ENCODE results near the gene GCLM. TPM values are rescaled to one million over a fixed set of nuclear protein-coding genes. Genes with fewer than 3 reads are reported as not detected.

GCLM gene
- total and polyA plus RNA-seq, 2 of the 4 experiments (the other 2 are of a cell fraction) = 15.5 to 20.1 TPM

DNA sequence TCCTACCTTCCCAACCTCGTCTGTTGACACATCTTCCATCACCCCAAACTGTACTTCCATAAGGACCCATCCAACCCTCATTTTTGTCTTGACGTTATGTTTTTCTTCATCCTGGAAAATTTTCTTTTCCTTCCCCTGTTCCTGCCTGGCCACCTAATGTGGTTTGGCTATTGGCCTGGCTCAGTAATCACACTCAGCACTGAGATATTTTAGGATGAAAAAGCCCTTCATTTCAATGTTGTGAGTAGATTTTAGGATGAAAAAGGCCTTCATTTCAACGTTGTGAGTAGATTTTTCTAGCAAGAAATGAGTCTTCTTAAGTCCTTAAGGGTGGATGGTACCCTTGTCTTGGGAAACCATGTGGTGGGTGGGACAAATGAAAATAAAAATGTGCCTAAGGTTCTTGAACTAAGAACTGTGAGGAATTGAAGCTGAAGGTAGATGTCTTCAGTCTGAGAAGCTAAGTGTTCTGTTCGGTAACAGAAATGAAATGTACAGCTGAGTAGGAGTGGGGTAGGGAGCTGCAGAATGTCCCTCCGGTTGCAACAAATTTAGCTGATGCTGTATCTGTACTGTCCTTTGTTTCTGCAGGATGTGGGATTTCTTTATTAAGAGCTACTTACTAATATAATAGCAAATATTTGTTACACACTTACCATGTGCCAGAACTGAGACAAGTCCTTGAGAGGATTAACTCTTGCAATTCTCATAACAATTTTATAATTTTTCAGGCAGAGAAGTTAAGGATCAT, 66.3 kb downstream of the GCLM start:
- 0 out of 2 replicates have a peak overlapping the region, but pooled peaks have one; percentile 0 for H4K91ac ChIP-seq (ENCODE audit: insufficient read depth, low read depth, low read length)
- peak overlapping the region; percentile 69; the same call in 2 of the 3 replicates for H2BK15ac ChIP-seq (ENCODE audit: low read depth, low read length)
- H4K8ac ChIP-seq (ENCODE audit: low read depth in 2 of 2, low read length in 2 of 2) = peak overlapping the region in 1 of 2 experiments; percentile 79; a peak in 2 of 4 replicates
- ChIA-PET CTCF (interaction anchor here (0.6 to 1.8 kb wide), 4 partner anchors 28 to 214 kb away, joined by 3 to 13 read pairs (median 7); no protein-coding TSS in a partner anchor), POLR2A (ENCODE audit: unreplicated experiment) (no interaction called here)
- H3K27me3 ChIP-seq (ENCODE audit: control insufficient read depth, insufficient read depth, low read length) = no peaks in the 10 kb centered on the region
- peak overlapping the region; percentile 68; the same call in 1 of the 2 replicates for H2BK20ac ChIP-seq (ENCODE audit: low read depth, low read length)
- H3K4me2 ChIP-seq (ENCODE audit: low read depth, low read length) = no peak overlapping the region
- H3K4me1 ChIP-seq (ENCODE audit: control insufficient read depth, insufficient read depth, low read length) = peaks cover 6% of the 10 kb centered on the region
- no peak overlapping the region for H3K4me3 ChIP-seq (ENCODE audit: insufficient read depth, low read depth, low read length)
- H3K14ac ChIP-seq (replicated peaks; ENCODE audit: low read depth, low read length) = 0 out of 2 replicates have a peak overlapping the region, but pooled peaks have one; percentile 20
- in situ Hi-C loops (cut with MboI; ENCODE audit: low sequenced_read_pairs) = loop anchor here (5.0 kb wide), 1 partner anchor 396 kb away; the partner anchor contains the start of gene FNBP1L
- peak overlapping the region; percentile 43 for H3K18ac ChIP-seq (ENCODE audit: low read depth, low read length)
- peak overlapping the region; percentile 28; the same call in 1 of the 2 replicates for H3K23ac ChIP-seq (ENCODE audit: low read depth, low read length)
- peaks cover 10% of the 10 kb centered on the region; the same call in 1 of the 2 replicates for H3K9me1 ChIP-seq (ENCODE audit: insufficient read depth, low read length)
- H2BK5ac ChIP-seq (ENCODE audit: low read depth, low read length, poor library complexity, severe bottlenecking) = peak overlapping the region; percentile 28
- H2BK120ac ChIP-seq (ENCODE audit: low read depth, low read length) = peak overlapping the region; percentile 65
- H4K5ac ChIP-seq (ENCODE audit: low read depth, low read length) = no peak overlapping the region
- ATAC-seq (ENCODE audit: low read depth) (no peak), DNase-seq (peak; percentile 75)
- peak overlapping the region; percentile 88; the same call in 1 of the 2 replicates for H2AK5ac ChIP-seq (ENCODE audit: low read depth, low read length)
- peak overlapping the region; percentile 76 for H2AK9ac ChIP-seq (replicated peaks; ENCODE audit: low read depth, low read length, poor library complexity)
- no peak overlapping the region for H3K56ac ChIP-seq (ENCODE audit: extremely low read depth, insufficient read depth, low read length)
- no peaks in the 10 kb centered on the region for H3K9me3 ChIP-seq (ENCODE audit: control insufficient read depth, insufficient read depth, low read length)
- no peak overlapping the region for H3K27ac ChIP-seq (ENCODE audit: insufficient read depth, low read length)
- H3K36me3 ChIP-seq (ENCODE audit: control insufficient read depth, insufficient read depth, low read length) = no peaks in the 10 kb centered on the region
- 60% methylated on average over 3 of the region's 5 CpGs; no CpG with 5 or more reads in 1 of the 2 experiments for WGBS, 2 experiments (ENCODE audit: extremely low coverage in 2 of 2, insufficient read length in 1 of 2)
- no peaks in the 10 kb centered on the region for H3K79me1 ChIP-seq (ENCODE audit: low read depth in 1 of 2, low read length in 2 of 2)
- intact Hi-C loops (cut with micrococcal nuclease) = no loop called here
- dilution Hi-C loops (cut with HindIII; ENCODE audit: low sequenced_read_pairs, unreplicated experiment) = no loop called here
- peak overlapping the region; percentile 73 for H2AFZ ChIP-seq (replicated peaks; ENCODE audit: low read length, poor library complexity)
- peak overlapping the region; percentile 34; the same call in 1 of the 2 replicates for H3K4ac ChIP-seq (ENCODE audit: low read depth, low read length)
- H3K9ac ChIP-seq (ENCODE audit: low read depth, low read length) = peak overlapping the region; percentile 20; the same call in 1 of the 2 replicates
- BruUV-seq (replicated peaks) = no TSS peak
- peaks cover 6% of the 10 kb centered on the region; the same call in 1 of the 2 replicates for H4K20me1 ChIP-seq (ENCODE audit: insufficient read depth, low read length)
- TF ChIP-seq BHLHE40 (IDR thresholded peaks at IDR 0.05; ENCODE audit: low read depth, low read length) (no peak), POLR2A (IDR thresholded peaks at IDR 0.05; ENCODE audit: low read depth, low read length) (no peak), RAD21 (IDR thresholded peaks at IDR 0.05; ENCODE audit: low read length) (no peak), FOS (IDR thresholded peaks at IDR 0.05; ENCODE audit: low read depth, low read length) (no peak), CHD1 (IDR thresholded peaks at IDR 0.05; ENCODE audit: low read depth, low read length) (no peak), MXI1 (IDR thresholded peaks at IDR 0.05; ENCODE audit: borderline replicate concordance, low read depth, low read length) (no peak), RCOR1 (IDR thresholded peaks at IDR 0.05; ENCODE audit: insufficient replicate concordance, low read length) (no peak), CEBPB (IDR thresholded peaks at IDR 0.05; ENCODE audit: low read depth, low read length) (no peak), MAZ (IDR thresholded peaks at IDR 0.05; ENCODE audit: borderline replicate concordance, low read depth, low read length) (no peak), RFX5 (IDR thresholded peaks at IDR 0.05; ENCODE audit: low read depth, low read length) (no peak), NFE2L2 (IDR thresholded peaks at IDR 0.05; ENCODE audit: low read depth, low read length) (no peak)
- TF ChIP-seq, protein P1, sequence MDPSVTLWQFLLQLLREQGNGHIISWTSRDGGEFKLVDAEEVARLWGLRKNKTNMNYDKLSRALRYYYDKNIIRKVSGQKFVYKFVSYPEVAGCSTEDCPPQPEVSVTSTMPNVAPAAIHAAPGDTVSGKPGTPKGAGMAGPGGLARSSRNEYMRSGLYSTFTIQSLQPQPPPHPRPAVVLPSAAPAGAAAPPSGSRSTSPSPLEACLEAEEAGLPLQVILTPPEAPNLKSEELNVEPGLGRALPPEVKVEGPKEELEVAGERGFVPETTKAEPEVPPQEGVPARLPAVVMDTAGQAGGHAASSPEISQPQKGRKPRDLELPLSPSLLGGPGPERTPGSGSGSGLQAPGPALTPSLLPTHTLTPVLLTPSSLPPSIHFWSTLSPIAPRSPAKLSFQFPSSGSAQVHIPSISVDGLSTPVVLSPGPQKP (IDR thresholded peaks at IDR 0.05; ENCODE audit: borderline replicate concordance, low read depth, low read length) = no peak
- TF ChIP-seq, protein P2, sequence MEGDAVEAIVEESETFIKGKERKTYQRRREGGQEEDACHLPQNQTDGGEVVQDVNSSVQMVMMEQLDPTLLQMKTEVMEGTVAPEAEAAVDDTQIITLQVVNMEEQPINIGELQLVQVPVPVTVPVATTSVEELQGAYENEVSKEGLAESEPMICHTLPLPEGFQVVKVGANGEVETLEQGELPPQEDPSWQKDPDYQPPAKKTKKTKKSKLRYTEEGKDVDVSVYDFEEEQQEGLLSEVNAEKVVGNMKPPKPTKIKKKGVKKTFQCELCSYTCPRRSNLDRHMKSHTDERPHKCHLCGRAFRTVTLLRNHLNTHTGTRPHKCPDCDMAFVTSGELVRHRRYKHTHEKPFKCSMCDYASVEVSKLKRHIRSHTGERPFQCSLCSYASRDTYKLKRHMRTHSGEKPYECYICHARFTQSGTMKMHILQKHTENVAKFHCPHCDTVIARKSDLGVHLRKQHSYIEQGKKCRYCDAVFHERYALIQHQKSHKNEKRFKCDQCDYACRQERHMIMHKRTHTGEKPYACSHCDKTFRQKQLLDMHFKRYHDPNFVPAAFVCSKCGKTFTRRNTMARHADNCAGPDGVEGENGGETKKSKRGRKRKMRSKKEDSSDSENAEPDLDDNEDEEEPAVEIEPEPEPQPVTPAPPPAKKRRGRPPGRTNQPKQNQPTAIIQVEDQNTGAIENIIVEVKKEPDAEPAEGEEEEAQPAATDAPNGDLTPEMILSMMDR (conservative IDR thresholded peaks at IDR 0.05; ENCODE audit: low read depth, low read length) = no peak
- TF ChIP-seq, protein P3, sequence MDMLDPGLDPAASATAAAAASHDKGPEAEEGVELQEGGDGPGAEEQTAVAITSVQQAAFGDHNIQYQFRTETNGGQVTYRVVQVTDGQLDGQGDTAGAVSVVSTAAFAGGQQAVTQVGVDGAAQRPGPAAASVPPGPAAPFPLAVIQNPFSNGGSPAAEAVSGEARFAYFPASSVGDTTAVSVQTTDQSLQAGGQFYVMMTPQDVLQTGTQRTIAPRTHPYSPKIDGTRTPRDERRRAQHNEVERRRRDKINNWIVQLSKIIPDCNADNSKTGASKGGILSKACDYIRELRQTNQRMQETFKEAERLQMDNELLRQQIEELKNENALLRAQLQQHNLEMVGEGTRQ (IDR thresholded peaks at IDR 0.05; ENCODE audit: low read depth, low read length) = no peak
